Testis (tissue), 3 donors: ENCODE results near the gene GRAMD1B. TPM values are rescaled to one million over a fixed set of nuclear protein-coding genes. Genes with fewer than 3 reads are reported as not detected.
A peak's percentile ranks its signal among the peaks of the same experiment; 100 is the strongest.

Source experiments
- DNase-seq: peaks from one replicate; pipeline ENCODE4 v3.0.0-alpha.2; 2019
- H3K27ac ChIP-seq, 2 donors: fragments of 200-600 bp; sonication (generic); one replicate each; pipeline ENCODE4 v1.5.1; 2019
- H3K27me3 ChIP-seq: fragments of 200-600 bp; sonication (generic); one replicate; pipeline ENCODE4 v1.5.1; 2019
- H3K36me3 ChIP-seq: fragments of 200-600 bp; sonication (generic); one replicate; pipeline ENCODE4 v1.5.1; 2017; ENCODE audit warnings: low read depth; ENCODE audit errors: missing control alignments
- H3K4me1 ChIP-seq: fragments of 200-600 bp; sonication (generic); one replicate; pipeline ENCODE4 v1.5.1; 2019
- H3K4me3 ChIP-seq, 2 donors: fragments of 200-600 bp; sonication (generic); one replicate each; pipeline ENCODE4 v1.5.1; 2017 to 2019
- H3K9me3 ChIP-seq: fragments of 200-600 bp; sonication (generic); one replicate; pipeline ENCODE4 v1.5.1; 2017
- CTCF ChIP-seq, 3 experiments: fragments of 450-650 bp in 2 of 3; fragments of 200-600 bp in 1 of 3; sonication (generic) in 1 of 3; IDR thresholded peaks; one replicate each; pipeline ENCODE4 v1.5.1; 2016 to 2019; ENCODE audit warnings: antibody characterized with exemption in 3 of 3, mild to moderate bottlenecking in 2 of 3, moderate library complexity in 1 of 3
- POLR2A ChIP-seq: fragments of 450-650 bp; IDR thresholded peaks from one replicate; pipeline ENCODE4 v1.6.1; 2017; ENCODE audit warnings: antibody characterized with exemption, mild to moderate bottlenecking, moderate library complexity
- WGBS, 2 donors: methylation state at CpG; one replicate each; pipeline ENCODE4 v1.1.5; 2018; 5-methylcytosine and 5-hydroxymethylcytosine counted together
- intact Hi-C: fragments of 100-400 bp; cut with DNase I; formaldehyde crosslinking; loops from one replicate; pipeline ENCODE4 v1.15.1; 2023; ENCODE audit warnings: low total_unique reads
- polyA plus RNA-seq: library from polyadenylated mRNA; stranded (reverse); fragments of 350-450 nt; fragmentation: Illumina TruSeq; extraction: RNeasy Lipid Tissue Mini Kit (QIAGEN cat#74804); gene quantifications from one replicate; pipeline ENCODE4 v1.2.3, GENCODE V29; 2014; ENCODE audit warnings: low read depth, low replicate concordance; ENCODE audit not compliant: insufficient read depth
- total RNA-seq, 2 donors: library from RNA; depleted of rRNA; stranded (reverse); fragments of >200 nt; gene quantifications; one replicate each; pipeline ENCODE4 v1.2.3, GENCODE V29; 2016

Gene GRAMD1B
- total and polyA plus RNA-seq, 3 donors from 2014 or later = 48.1 to 78.9 (median 48.9) TPM

- peaks cover 16% of the 10 kb centered on the region for H3K4me1 ChIP-seq
Observed at GRCh38 chr11:123521930-123522329, 91.9 kb downstream of the GRAMD1B start.

GRCh38 chr11:123523539-123523938 lies 93.5 kb downstream of the GRAMD1B start:
- Histone ChIP-seq H3K9me3 (no peaks in the 10 kb centered on the region), H3K27me3 (no peaks in the 10 kb centered on the region), H3K27ac (no peak overlapping the region), H3K36me3 (no peaks in the 10 kb centered on the region), H3K4me3 (no peak overlapping the region), H3K4me1 (peaks cover 16% of the 10 kb centered on the region)
- intact Hi-C loops = no loop called here
- DNase-seq = no peak
- TF ChIP-seq POLR2A = no peak
- no peak for TF ChIP-seq CTCF (IDR thresholded peaks at IDR 0.05)
- WGBS, 2 donors = 61 to 69% methylated on average over 2 of the region's 2 CpGs

More at GRCh38 chr11:123521930-123522329, 91.9 kb downstream of the GRAMD1B start:
- no peak for DNase-seq
- Histone ChIP-seq H3K4me3 (no peak overlapping the region), H3K27me3 (no peaks in the 10 kb centered on the region), H3K36me3 (no peaks in the 10 kb centered on the region), H3K27ac (no peak overlapping the region), H3K9me3 (no peaks in the 10 kb centered on the region)
- intact Hi-C loops = no loop called here
- WGBS, 2 donors = 73 to 86% methylated on average over 3 of the region's 3 CpGs
- TF ChIP-seq CTCF (IDR thresholded peaks at IDR 0.05) (no peak), POLR2A (no peak)

- Histone ChIP-seq H3K27me3 (no peaks in the 10 kb centered on the region), H3K27ac (no peak overlapping the region), H3K36me3 (no peaks in the 10 kb centered on the region), H3K4me3 (no peak overlapping the region), H3K9me3 (no peaks in the 10 kb centered on the region), H3K4me1 (peaks cover 6% of the 10 kb centered on the region)
- intact Hi-C loops = no loop called here
- no peak for DNase-seq
- 47 to 81% methylated on average over 3 to 7 of the region's 7 CpGs for WGBS, 2 donors
- TF ChIP-seq POLR2A (no peak), CTCF (IDR thresholded peaks at IDR 0.05) (no peak)
Observed at GRCh38 chr11:123525097-123525496, 95.0 kb downstream of the GRAMD1B start.

- H3K4me3 ChIP-seq = no peak overlapping the region
- TF ChIP-seq CTCF (IDR thresholded peaks at IDR 0.05) (no peak), POLR2A (no peak)
- peak overlapping the region in 1 of 2 donors; percentile 19 for H3K27ac ChIP-seq
- no peaks in the 10 kb centered on the region for H3K36me3 ChIP-seq
- H3K4me1 ChIP-seq = peaks cover 6% of the 10 kb centered on the region
- DNase-seq = no peak
- intact Hi-C loops = no loop called here
- no peaks in the 10 kb centered on the region for H3K9me3 ChIP-seq
- H3K27me3 ChIP-seq = no peaks in the 10 kb centered on the region
- WGBS, 2 donors = 67 to 73% methylated on average over 6 to 11 of the region's 11 CpGs
Observed at GRCh38 chr11:123525511-123525918, 95.4 kb downstream of the GRAMD1B start.

- Histone ChIP-seq H3K36me3 (no peaks in the 10 kb centered on the region), H3K4me1 (peaks cover 6% of the 10 kb centered on the region), H3K9me3 (no peaks in the 10 kb centered on the region), H3K4me3 (no peak overlapping the region), H3K27ac (peak overlapping the region in 1 of 2 donors; percentile 19), H3K27me3 (no peaks in the 10 kb centered on the region)
- TF ChIP-seq POLR2A = no peak
- TF ChIP-seq CTCF (IDR thresholded peaks at IDR 0.05) = no peak
- DNase-seq = no peak
- intact Hi-C loops = no loop called here
- 71 to 82% methylated on average over 17 to 22 of the region's 22 CpGs for WGBS, 2 donors
Observed at GRCh38 chr11:123526027-123526805, 96.1 kb downstream of the GRAMD1B start.
